NT2/D1 (cell line): Measurements from ENCODE around the gene C2CD5.

Source experiments
- SUZ12 ChIP-seq: IDR thresholded peaks from 2 replicates; pipeline ENCODE4 v1.6.1; 2011; ENCODE audit not compliant: insufficient read length, insufficient read depth; ENCODE audit errors: extremely low read depth
- YY1 ChIP-seq: IDR thresholded peaks from 2 replicates; pipeline ENCODE4 v1.6.1; 2011; ENCODE audit not compliant: insufficient read length, insufficient read depth
- ZNF274 ChIP-seq: IDR thresholded peaks from 2 replicates; pipeline ENCODE4 v1.6.1; 2011; ENCODE audit warnings: mild to moderate bottlenecking, low read depth, low read length

DNA sequence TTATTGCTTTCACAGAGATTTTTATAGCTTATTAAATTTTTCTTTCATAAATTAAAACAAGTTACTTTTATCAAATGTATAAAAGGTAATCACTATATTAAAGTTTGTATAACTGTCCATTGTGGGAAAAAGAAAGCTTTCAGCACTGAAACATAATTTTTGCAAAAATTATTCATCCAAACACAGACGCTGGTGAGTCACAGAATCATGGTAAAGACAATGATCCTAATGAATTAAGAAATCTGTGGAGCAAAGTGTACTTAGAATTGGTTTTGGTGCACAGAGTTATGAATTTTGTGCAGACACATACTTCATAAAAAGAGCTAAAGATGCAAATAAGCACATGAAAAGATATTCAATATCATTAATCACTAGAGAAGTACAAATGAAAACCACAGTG lies 31.7 kb upstream of the C2CD5 start:
- TF ChIP-seq YY1 (no peak), ZNF274 (no peak), SUZ12 (no peak)
